Osteoblast (primary cell): Measurements from ENCODE around the gene OR6K3. TPM values are rescaled to one million over a fixed set of nuclear protein-coding genes. Genes with fewer than 3 reads are reported as not detected.
"Not testable (repeated sequence)": the region's sequence is repeated elsewhere in the genome, so short reads cannot be mapped to it uniquely, and the experiment has no call there.

Experiments
- DNase-seq: peaks from one replicate; pipeline ENCODE4 v3.0.0; 2011; ENCODE audit warnings: low spot score, mixed read lengths; ENCODE audit not compliant: insufficient read length; ENCODE audit errors: missing footprints
- H2AFZ ChIP-seq: 2 replicates; pipeline ENCODE4 v1.6.0; 2011; ENCODE audit warnings: mild to moderate bottlenecking, low read length
- H3K27ac ChIP-seq: 2 replicates; pipeline ENCODE4 v1.5.1; 2011; ENCODE audit warnings: mild to moderate bottlenecking, low read depth, low read length, moderate library complexity
- H3K27me3 ChIP-seq: 2 replicates; pipeline ENCODE4 v1.6.0; 2012; ENCODE audit warnings: mild to moderate bottlenecking, control low read depth, inconsistent platforms, low read length, moderate library complexity; ENCODE audit not compliant: insufficient read depth
- H3K36me3 ChIP-seq: 2 replicates; pipeline ENCODE4 v1.5.1; 2011; ENCODE audit warnings: mild to moderate bottlenecking, low read length, control low read depth, moderate library complexity; ENCODE audit not compliant: insufficient read depth
- H3K4me1 ChIP-seq: 2 replicates; pipeline ENCODE4 v1.5.1; 2011; ENCODE audit warnings: mild to moderate bottlenecking, low read length, control low read depth, moderate library complexity; ENCODE audit not compliant: insufficient read depth
- H3K4me2 ChIP-seq: 2 replicates; pipeline ENCODE4 v1.6.0; 2011; ENCODE audit warnings: mild to moderate bottlenecking, low read length; ENCODE audit not compliant: insufficient read depth
- H3K4me3 ChIP-seq: fragments of 200-600 bp; sonication (generic); 3 replicates; pipeline ENCODE4 v1.5.1; 2012; ENCODE audit warnings: mild to moderate bottlenecking, low read length, inconsistent platforms; ENCODE audit not compliant: insufficient read depth
- H3K79me2 ChIP-seq: 2 replicates; pipeline ENCODE4 v1.6.0; 2012; ENCODE audit warnings: mild to moderate bottlenecking, low read length, control low read depth, inconsistent platforms; ENCODE audit not compliant: insufficient read depth
- H3K9me3 ChIP-seq: 2 replicates; pipeline ENCODE4 v1.5.1; 2011; ENCODE audit warnings: low read depth, low read length, control low read depth
- H4K20me1 ChIP-seq: 2 replicates; pipeline ENCODE4 v1.6.0; 2012; ENCODE audit warnings: mild to moderate bottlenecking, low read length, control low read depth; ENCODE audit not compliant: insufficient read depth
- total RNA-seq: library from RNA; depleted of rRNA; stranded (reverse); fragments of >200 nt; gene quantifications from 2 replicates; pipeline ENCODE4 v1.2.3, GENCODE V29; 2012
- TF ChIP-seq, protein P1 (sequence below): IDR thresholded peaks from 2 replicates; pipeline ENCODE4 v1.5.1; 2011; ENCODE audit warnings: mild to moderate bottlenecking, low read depth, low read length, moderate library complexity; ENCODE audit errors: extremely low read depth

Gene OR6K3
- total RNA-seq, 1 donor, result not detected

DNA sequence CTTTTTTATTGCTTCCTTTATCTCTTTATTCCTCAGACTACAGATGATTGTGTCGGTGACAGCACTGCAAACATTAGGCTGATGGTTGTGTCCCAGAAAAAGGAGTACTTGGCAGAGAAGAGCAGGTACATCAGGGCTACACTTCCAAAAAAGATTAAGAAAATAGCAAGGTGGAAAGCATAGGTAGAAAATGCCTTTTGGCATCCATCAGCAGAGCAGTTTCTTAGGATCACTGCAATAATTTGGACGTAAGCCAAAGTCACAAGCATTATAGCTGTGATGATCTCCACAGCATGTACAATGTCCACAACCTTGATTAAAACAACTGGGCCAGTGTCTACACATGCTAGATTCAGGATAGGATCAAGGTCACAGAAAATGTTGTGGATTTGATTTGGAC lies 25.9 kb downstream of the OR6K3 start:
- Histone ChIP-seq H3K9me3 (no peaks in the 10 kb centered on the region), H3K4me1 (no peaks in the 10 kb centered on the region), H3K36me3 (no peaks in the 10 kb centered on the region), H4K20me1 (no peaks in the 10 kb centered on the region), H3K27me3 (no peaks in the 10 kb centered on the region), H3K4me3 (no peak overlapping the region), H2AFZ (no peak overlapping the region), H3K79me2 (no peaks in the 10 kb centered on the region), H3K27ac (no peak overlapping the region), H3K4me2 (no peak overlapping the region)
- DNase-seq, result no peak
- TF ChIP-seq, protein P1, sequence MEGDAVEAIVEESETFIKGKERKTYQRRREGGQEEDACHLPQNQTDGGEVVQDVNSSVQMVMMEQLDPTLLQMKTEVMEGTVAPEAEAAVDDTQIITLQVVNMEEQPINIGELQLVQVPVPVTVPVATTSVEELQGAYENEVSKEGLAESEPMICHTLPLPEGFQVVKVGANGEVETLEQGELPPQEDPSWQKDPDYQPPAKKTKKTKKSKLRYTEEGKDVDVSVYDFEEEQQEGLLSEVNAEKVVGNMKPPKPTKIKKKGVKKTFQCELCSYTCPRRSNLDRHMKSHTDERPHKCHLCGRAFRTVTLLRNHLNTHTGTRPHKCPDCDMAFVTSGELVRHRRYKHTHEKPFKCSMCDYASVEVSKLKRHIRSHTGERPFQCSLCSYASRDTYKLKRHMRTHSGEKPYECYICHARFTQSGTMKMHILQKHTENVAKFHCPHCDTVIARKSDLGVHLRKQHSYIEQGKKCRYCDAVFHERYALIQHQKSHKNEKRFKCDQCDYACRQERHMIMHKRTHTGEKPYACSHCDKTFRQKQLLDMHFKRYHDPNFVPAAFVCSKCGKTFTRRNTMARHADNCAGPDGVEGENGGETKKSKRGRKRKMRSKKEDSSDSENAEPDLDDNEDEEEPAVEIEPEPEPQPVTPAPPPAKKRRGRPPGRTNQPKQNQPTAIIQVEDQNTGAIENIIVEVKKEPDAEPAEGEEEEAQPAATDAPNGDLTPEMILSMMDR, result no peak

DNA sequence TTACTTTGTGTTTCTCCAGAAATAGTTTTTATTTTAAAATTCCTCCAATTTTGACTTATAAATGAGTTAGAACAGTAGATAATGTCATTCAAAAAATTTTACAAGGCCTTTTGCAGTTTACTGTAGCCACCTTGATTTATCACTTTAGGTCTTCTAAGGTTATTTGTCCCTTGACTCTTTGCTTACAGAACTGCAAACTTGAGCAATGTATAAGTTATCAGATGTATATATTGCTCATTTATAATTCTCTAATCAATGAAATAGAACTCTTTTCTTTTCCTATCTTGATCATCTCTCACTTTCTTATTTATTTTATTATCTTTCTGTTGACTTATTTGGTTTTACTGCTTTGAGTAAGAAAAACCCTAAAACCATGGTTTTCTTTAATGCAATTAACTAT lies 28.2 kb downstream of the OR6K3 start:
- Histone ChIP-seq H3K79me2 (no peaks in the 10 kb centered on the region), H3K27me3 (no peaks in the 10 kb centered on the region), H3K4me1 (no peaks in the 10 kb centered on the region), H3K27ac (no peak overlapping the region), H2AFZ (no peak overlapping the region), H3K4me3 (no peak overlapping the region), H4K20me1 (no peaks in the 10 kb centered on the region), H3K9me3 (no peaks in the 10 kb centered on the region), H3K4me2 (no peak overlapping the region), H3K36me3 (no peaks in the 10 kb centered on the region)
- no peak for DNase-seq
- TF ChIP-seq, protein P1, result no peak

DNA sequence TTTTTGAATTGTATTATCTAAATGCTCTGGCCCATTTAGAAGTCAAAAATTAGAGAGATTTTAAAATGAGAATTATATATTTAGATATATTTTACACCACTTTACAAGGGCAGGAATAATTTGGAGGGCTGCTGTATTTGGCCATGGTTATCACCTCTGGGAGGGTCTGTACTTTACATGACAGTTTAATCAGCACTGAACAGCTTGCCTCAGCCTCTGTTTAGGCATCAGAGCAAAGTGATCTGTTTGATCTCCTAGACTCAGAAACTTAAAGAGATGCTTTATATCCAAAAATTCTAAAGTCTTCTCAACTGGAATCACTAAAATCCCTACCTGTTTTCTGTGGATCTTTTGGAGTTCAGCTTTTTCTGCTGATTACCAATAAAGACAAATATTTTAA lies 28.6 kb downstream of the OR6K3 start:
- no peak for DNase-seq
- no peak overlapping the region for H2AFZ ChIP-seq
- no peaks in the 10 kb centered on the region for H3K27me3 ChIP-seq
- TF ChIP-seq, protein P1, result no peak
- no peaks in the 10 kb centered on the region for H3K79me2 ChIP-seq
- no peaks in the 10 kb centered on the region for H3K9me3 ChIP-seq
- no peaks in the 10 kb centered on the region for H3K36me3 ChIP-seq
- no peak overlapping the region for H3K4me2 ChIP-seq
- H3K27ac ChIP-seq, result no peak overlapping the region
- no peak overlapping the region for H3K4me3 ChIP-seq
- H3K4me1 ChIP-seq, result no peaks in the 10 kb centered on the region
- no peaks in the 10 kb centered on the region for H4K20me1 ChIP-seq

DNA sequence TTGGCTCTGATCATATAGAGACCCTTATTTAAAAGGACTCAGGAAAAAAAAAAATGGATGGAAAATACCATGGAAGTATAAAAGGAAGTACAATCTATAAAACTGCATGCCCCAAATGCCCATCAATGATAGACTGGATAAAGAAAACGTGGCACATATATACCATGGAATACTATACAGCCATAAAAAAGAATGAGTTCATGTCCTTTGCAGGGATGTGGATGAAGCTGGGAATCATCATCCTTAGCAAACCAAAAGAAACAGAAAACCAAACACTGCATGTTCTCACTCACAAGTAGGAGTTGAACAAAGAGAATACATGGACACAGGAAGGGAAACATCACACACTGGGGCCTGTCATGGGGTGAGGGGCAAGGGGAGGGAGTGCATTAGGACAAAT lies 29.4 kb downstream of the OR6K3 start:
- H3K4me3 ChIP-seq, H3K36me3 ChIP-seq, H3K4me1 ChIP-seq, H3K27me3 ChIP-seq, DNase-seq, H3K79me2 ChIP-seq, H3K9me3 ChIP-seq, H2AFZ ChIP-seq, H3K4me2 ChIP-seq, H3K27ac ChIP-seq, H4K20me1 ChIP-seq: not testable (repeated sequence)
